Measurements from ENCODE around the gene GBGT1.

Gene GBGT1

DNA sequence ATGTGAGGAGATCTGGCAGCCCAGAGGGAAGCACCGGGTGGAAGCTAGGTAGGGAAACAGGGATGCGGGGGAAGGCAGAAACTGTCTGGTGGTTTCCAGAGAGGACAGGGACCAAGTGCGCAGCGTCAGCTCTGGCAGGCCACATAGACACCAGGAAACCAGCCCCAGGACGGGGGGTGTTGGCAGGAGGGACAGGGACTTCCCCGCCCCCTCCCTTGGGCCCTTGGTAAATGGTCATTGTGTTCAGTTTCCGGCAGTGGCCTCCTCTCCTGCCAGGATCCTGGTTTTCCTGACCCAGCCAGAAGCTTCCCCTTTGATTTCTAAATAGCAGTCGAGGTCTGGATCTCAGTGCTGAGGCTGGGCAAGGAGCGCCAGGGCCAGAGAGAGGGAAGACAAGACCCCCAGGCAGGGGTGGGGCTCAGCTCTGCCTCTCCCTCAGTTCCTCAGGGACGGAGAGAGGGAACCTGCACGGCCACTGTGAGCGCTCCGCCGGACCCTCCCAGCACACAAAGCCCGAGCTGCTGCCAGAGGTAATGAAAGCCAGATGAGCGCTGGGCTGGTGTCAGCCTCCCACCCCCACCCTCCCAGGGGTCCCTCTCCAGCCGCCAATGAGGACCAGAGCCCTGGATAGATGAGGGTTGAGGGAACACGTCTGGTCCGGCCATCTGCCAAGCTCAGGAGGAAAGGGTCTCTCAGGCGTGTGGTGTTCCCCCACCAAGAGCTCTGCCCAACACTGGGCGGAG lies 44.4 kb downstream of the GBGT1 start:
- peak in 7 of 10 donors; percentile 75 to 96 (median 84) for DNase-seq
- intact Hi-C loops (cut with DNase I), result no loop called here

DNA sequence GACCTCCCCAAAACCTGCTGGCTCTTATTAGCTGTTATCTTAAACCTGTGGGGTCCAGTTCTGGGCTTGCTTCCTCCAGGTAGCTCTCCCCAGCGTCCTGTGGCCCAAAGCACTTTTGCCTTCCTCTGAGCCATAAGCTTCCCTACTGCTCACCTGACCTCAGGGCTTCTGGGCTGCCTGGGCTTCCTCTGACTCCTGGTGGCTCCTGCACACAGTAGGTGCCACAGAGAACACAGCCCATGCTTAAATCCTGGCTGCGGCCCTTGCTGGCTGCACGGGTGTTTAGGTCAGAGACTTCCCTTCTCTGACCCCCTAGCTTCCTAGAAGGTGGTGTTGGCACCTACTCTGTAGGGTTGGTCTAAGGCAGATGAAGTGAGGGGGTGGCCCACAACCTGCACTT lies 45.1 kb downstream of the GBGT1 start:
- intact Hi-C loops (cut with DNase I), result no loop called here
- peak in 2 of 10 donors; percentile 42 to 53 for DNase-seq

DNA sequence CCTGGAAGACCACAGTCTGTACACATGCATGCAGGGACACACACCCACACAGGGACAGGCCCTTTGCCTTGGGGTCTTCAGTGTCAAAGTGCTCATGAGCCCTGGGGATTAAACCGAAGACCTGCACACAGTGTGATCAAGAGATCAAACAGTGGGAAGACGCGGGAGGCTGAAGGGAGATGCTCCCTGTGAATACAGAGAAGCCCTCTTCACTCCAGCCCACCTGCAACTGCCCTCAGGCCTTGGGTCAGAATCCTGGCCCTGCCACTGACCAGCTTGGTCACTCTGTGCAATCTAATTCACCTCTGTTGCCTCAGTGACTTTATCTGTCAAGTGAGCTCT lies 45.6 kb downstream of the GBGT1 start:
- peak in 1 of 10 donors; percentile 13 for DNase-seq
- intact Hi-C loops (cut with DNase I), result no loop called here

DNA sequence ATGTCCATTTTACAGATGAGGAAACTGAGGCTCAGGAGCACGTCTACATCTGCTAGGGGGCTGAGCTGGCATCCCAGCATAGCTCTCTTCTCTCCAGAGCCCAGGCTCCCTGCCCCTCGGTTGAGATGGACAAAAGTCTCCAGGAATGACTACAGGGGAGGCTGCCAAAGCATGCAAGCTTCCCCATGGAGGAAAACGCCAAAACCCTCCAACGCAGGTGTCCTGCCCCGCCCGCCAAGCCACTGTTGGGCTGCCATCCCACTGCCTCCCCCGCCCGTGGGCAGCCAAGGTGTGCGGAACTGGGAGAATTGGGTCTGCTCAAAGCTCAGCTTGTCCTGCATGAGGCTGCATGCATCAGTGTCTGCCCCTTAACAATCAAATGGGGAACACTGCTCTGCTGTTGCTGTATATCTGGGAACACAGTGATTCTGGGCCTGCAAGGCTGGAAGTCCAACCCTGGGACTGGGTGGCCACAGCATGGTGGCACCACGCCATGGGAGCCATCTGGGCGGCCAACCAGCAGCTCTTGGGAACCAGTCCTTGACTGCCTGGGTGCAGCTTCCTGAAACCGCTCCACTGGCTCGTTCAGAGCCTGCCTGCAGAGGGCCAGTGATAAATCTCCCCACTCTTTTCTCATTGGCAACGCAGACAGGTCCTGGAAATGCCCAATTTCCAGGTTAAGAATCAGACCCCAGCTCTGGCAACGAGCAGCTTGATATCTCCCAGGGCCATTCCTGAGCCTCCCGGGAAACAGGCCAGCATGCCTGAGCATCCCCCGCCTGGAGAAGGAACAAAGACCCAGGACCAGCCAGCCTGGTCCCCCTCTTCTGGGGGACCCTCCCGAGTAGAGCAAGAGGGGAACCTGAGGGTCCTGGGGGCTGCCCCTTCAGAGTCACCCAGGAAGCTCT lies 46.2 kb downstream of the GBGT1 start:
- intact Hi-C loops (cut with DNase I), result no loop called here
- peak; percentile 82 to 98 (median 90) for DNase-seq

DNA sequence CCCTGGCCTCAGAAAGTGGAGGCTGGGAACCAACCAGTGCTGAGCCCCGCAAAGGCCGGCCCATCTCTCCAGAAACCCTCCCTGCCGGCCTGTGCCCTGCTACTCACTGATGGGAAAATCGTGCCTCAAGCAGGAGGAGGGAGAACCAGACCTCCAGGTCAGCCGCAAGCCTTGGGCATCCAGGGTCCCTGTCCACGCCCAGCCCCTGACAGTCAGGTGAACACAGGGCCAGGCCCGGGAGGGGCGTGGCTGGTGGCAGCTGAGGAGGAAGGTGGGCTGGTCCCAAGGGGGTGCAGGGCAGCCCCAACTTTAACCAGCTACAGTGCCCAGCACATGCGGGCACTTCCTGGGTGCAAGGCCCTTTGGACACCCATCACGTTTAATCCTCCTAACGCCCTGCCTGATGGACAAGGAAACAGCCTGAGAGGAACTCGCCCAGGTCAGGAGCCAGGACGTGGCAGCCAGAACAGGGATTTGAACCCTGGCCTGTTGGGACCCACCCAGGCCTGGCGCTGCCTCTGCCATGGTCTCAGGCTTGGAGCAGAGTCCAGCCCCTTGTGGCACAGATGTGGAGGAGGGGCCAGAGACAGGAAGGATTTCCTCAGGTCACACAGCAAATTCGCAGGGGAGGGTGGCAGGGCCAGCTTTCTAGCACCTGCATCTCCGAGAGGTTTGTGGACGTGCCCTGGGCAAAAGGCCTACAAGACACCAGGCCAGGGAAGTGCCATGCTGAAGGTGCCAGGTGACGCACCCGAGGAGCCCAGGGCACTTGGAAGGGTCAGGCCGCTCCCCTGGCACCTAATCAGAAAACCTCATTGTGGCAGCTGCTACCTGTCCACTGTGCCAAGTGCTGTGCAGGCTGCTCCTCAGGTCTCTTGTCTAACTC lies 47.1 kb downstream of the GBGT1 start:
- DNase-seq, result peak in 5 of 10 donors; percentile 7 to 82 (median 62)
- intact Hi-C loops (cut with DNase I), result no loop called here

DNA sequence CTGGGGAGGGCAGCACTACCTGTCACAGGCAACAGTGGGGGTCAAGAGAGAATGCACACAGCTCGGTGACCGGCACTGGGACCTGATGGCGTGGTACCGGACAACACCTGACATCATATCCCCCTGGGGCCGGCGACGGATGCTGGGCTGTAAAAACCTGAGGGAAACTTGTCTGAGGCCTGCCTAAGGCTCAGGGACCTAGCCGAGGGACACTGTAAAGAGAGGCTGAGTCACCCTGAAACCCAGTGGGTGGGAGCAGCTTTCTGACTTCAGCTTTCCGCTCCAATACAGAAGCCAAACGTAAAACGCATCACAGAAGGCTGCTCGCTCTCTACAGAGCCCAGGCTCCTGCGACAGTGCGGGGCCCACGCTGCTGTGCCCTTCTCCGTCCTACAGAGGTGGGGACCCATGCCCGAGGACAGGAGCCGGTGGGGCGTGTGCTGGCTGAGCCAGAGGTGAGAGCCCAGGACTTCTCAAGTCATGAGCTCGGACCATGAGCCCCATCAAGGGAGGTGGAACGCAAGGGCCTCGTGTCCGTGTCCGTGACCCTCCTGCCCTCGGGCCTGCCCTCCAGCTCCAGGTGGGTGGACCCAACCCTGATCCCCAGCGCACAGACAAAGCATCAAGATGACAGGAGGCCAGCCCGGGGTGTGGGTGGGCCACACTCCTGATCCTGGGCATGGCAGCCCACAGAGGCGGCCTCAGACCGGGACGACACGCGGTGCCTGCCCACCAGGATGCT lies 47.9 kb downstream of the GBGT1 start:
- peak in 6 of 10 donors; percentile 10 to 92 (median 76) for DNase-seq
- intact Hi-C loops (cut with DNase I), result no loop called here

DNA sequence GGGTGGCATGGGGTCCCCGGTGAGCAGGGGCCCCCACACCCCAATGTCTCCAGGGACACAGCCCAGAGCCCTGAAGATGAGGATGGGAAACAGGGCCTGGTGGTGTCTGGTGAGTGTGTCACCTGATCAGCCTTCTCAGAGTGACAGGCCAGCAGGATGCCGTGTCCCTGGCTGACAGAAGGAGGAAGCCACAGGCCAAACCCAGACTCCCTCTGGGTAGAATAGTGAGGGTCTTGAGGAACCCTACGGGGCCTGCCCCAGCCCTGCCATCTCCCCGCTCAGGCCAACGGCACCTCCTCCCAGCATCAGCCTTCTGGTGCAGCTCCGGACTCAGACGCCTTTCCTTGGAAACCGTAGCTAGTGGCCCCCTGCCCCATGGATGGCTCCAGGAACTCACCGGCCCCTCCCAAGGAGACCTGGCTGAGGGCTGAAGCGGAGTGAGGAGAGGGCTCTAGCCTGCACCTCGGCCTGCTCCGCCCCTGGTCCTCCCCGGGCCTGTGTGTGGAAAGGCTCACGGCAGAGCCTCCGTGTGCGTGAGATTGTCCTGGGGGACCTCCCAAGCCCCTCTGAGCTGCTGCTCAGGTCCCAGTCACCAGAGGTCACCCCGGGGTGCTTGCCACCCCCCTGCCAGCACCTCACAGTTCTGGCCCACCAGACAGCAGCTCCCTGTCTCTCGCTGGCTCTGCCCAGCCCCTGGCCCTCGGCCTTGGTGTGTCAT lies 48.7 kb downstream of the GBGT1 start:
- DNase-seq, result peak in 4 of 10 donors; percentile 19 to 83 (median 67)

DNA sequence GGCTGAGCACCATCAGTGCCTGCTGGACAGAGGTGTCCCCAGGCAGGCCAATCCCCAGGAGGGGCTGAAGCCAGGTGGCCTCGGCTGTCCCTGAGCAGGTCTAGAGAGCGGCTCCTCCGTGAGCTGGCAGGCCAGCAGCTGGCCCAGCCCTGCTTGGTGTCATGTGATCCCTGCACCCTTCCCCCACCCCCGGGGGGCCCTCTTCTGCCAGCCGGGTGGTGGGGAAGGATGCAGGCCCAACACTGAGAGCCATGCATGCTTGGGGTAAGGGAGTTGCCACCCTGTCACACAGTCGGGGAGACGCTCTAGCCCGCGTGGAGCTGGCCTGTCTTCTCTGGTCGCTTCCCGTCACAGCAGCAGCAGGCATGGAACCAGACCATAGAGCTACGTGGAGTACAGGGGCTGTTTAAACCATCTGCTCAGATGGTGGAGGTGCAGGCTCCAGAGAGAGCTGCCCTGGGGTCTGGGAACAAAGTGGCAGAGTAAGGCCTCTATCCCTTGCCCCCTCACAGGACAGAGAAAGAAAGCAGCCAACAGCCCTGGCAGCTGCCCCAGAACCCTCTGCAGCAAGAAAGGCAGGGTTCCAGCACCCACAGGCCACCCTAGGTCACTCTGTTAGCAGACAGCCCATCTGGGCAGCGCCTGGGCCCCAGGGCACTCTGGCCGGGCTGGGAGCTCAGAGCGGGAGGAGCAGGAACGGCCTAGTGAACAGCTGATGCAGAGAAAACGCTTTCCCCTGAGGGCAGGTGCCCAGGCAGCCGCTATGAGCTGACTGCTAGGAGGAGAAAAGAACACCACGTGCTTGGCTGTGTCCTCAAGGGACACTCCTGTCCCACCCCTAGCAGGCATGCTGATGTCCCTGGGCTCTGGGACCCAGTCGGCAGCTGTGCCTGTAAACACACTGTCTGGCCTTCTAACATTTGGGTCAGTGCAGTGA lies 49.5 kb downstream of the GBGT1 start:
- intact Hi-C loops (cut with DNase I), result no loop called here
- peak in 6 of 10 donors; percentile 56 to 95 (median 76) for DNase-seq

More for the DNA sequence above, 48.7 kb downstream of the GBGT1 start:
- intact Hi-C loops (cut with DNase I), result no loop called here

DNA sequence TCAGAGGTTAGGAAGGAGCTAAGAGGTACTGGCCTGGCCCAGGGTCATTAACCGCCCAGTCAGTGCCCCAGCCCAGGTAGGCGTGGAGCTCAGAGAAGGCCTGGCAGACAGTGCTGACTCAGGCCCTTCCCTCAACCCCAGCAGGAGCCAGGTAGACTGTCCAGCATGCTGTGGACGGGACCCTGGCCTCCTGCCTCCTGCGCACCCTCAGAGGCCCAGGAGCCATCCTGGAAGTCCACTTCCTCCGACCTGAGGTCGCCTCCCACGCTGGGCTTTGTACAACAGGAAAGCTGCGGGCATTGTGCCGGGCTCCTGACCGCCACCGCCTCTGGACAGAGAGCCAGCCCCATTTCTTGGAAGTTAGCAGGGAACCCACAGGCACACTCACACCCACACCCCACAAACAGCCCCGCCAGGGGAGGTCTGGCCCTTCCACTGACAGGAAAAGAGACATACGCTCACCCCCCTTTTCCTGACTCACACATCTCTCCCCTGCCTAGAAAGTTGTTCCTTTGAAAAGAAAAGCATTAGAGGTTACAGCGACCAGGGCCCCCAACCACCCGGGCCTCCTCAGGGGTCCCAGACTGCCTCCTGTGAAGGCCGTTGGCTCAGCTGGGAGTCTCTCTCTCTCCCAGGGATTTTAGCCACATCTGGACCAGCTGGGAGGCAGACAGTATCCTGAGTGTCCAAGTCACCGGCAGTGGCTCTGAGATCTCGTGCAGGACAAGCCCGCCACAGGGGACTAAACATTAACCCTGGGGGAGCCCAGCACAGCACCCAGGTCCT lies 50.4 kb downstream of the GBGT1 start:
- intact Hi-C loops (cut with DNase I), result no loop called here
- peak in 6 of 10 donors; percentile 22 to 90 (median 73) for DNase-seq

DNA sequence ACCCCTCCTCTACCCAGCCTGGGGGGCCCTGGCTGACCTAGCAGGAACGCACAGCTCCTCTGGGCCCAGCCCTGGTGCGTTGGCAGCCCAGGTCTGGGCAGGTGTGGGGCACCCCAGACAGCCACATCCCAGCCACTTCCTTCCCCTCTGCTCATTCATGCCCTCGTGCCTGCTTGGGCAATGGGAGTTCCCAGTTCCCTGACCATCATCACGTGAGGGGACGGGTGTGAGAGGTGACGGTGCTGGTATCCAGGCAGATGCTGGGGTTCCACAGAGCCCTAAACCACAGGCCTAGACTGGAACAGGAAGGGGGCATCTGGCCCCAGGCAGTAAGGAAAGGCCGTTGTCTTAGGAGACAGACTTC lies 51.1 kb downstream of the GBGT1 start:
- DNase-seq, result peak in 5 of 10 donors; percentile 7 to 84 (median 61)
- intact Hi-C loops (cut with DNase I), result no loop called here

DNA sequence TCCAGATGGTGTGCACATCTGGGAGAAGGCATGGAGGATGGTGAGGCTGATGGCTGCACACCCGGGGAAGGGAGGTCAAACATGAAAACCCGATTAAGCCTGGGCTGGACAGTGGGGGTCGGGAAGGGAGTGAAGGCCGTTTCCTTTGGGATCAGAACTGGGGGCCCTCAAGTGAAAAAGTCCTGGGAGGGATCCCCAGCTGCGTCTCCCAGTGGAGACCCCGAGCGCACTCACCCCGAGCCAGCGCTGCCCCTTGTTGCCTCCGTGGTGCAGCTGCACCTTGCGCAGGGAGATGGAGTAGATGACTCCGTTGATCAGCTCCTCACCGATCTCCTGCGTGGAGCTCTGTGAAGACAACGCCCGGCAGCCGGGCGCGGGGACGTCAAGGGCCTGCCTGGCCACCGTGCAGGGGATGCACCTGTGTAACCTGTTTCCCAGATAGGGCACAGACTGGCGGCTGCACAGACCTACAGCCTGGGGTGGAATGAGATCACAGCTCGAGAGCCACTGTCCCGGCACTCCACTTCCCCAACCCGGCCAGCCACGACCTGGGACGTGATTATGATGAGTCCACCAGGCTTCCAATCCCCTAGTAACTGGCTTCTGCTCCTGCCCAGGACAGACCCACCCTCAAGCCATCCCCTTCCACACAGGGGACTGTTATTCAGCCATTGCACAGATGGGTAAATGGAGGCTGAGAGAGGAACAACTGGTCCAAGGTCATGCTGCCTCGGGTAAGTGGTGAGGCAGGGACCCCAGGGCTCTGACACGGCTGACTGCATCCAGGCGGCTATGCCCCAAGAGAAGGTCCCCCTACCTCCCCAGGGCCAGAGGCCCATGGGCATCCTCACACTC lies 51.7 kb downstream of the GBGT1 start:
- DNase-seq, result peak in 5 of 10 donors; percentile 7 to 64 (median 47)
- intact Hi-C loops (cut with DNase I), result no loop called here

DNA sequence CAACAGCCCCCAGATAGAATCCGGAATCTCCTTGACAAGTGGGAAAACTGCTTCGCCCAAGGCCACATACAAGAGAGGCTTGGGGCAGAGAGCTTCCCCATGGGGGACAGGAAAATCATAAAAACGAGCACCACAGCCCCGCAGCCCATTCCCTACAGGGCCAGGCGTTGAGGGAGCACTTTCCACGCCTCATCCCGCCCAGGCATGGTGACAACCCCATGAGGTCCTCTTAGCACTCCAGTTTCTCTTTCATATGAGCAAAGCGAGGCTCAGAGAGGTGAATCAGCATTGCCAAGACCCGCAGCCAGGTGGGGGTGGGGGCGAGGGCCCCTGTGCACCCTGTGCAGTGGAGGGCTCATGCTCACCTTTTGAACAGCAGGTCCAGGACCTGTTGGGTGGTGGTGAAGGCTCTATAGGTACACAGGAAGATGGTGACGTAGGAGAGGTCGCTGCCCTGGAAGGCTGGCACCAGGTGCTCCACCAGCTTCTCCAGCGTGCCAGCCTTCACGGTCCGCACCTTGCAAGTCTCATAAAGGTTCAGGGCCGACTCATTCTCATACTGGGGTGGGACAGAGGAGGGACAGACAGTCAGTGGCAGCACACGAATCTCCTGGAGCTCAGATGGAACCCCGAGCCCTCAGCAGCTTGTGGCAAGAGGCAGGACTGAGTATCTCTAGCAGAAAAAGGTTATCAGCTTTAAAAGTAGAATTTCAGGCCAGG lies 53.6 kb downstream of the GBGT1 start:
- peak in 4 of 10 donors; percentile 6 to 65 (median 34) for DNase-seq

DNA sequence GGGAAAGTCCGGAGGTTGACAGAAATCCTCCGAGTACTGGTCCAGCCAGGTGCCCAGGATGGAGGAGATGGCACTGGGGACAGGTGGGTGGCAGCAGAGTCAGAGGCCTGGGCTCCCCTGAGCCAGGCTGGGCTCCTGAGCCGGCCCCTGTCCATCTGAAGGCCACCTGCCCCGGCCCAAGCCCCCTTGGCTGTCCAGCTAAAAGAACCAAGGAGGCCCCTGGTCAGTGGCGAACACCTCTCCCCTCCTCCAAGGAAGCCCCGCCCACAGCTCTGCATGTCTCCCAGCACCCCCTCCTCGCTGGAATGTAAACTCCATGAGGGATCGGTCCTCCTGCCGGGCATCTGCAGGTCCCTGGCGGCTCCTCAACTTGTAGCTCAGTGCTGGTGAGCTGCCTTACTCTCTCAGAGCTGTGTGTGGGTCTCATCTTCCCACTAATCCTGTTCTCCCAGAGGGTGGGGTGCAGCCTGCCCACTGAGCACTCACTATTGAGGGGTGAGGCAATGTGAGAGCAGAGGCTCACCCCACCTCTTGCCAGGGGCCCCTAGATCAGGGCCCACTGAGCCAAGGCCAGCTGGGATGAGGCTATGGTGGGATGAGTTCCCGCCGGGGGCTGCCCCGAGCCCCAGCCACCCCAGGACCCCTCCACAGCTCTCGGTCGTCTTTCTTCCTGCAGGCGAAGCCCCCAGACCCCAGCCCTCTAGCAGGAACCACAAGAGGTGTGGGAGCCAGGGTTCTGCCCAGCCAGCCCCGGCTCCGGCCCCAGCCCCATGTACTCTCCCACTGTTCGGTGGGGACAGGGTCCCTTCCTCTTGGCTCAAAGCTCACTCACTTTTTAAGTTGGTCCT lies 54.7 kb downstream of the GBGT1 start:
- peak in 4 of 10 donors; percentile 15 to 80 (median 56) for DNase-seq
- intact Hi-C loops (cut with DNase I), result no loop called here

More for the DNA sequence above, 53.6 kb downstream of the GBGT1 start:
- intact Hi-C loops (cut with DNase I), result no loop called here

DNA sequence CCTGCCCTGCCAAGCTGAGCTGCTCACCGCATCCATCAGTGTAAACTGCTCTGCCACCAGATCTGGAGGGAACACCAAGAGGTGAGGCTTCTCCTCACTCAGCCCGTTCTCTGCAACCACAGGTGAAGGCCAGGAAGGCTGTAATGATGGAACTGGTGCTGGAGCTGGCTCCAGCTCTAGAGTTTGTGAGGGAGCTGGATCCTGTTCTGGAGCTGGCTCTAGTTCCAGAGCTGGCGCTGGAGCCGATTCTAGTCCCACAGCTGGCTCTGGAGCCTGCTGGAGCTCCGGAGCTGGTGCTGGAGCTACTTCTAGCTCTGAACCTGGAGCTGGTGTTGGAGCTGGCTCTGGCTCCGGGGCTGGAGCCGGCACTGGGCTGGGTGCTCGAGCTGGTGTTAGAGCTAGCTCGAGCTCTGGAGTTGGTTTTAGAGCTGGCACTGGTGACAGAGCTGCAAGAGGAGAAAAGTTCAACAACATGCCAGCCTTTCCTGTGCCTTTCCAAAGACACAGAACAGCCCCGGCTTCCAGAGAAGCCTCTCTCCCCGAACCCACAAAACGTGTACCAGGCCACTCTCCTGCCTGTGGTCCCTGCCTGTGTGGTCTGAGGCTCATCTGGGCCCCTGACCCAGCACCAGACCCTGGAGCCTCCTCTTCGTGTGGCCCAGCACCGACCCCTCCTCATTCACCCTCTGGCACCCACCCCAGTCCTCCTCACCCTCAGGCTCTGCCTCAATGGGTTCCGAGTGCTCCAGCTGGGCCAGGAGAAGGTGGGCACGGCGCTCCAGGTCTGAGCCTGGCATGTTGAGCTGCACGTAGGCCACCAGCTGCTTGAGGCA lies 55.5 kb downstream of the GBGT1 start:
- intact Hi-C loops (cut with DNase I), result no loop called here

More for the DNA sequence above, 55.5 kb downstream of the GBGT1 start:
- DNase-seq, result peak in 4 of 10 donors; percentile 15 to 70 (median 28)

Data from posterior cingulate gyrus (tissue), 11 donors.